Hepatocyte (in vitro differentiated cells): ENCODE results near the gene PPP2R5C.

ENCODE experiments used
- EZH2 ChIP-seq: fragments of 200-600 bp; sonication (generic); IDR thresholded peaks from 2 replicates; pipeline ENCODE4 v1.6.1; 2016; ENCODE audit warnings: antibody characterized with exemption, mild to moderate bottlenecking, borderline replicate concordance
- TF ChIP-seq, protein P1 (sequence below): fragments of 200-600 bp; sonication (generic); IDR thresholded peaks from 2 replicates; pipeline ENCODE4 v1.5.1; 2016; ENCODE audit warnings: antibody characterized with exemption, mild to moderate bottlenecking; ENCODE audit not compliant: poor library complexity

DNA sequence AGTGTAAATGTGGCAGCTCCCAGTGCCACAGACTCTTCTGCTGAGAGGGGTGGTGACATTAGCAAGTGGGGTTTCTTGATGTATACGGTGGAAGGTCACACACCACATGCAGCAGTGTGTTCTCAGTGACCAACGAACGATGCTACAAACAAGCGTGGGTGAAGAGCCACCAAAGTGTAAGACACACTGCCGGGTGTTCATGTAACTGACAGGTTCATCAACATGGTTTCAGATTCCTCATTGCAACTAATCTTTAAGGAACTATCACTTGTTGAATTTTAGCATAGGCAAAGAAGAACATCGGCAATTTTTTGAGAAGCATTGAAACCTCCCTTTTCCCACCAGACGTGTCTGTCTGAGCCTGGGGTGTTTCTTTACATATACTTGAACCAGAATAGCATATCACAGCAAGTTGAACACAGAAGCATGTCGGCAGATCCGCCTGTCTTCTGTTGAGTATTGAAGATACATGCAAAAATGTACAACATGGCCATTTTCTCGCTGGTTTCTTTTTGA is 58.8 kb downstream of the PPP2R5C start:
- no peak for TF ChIP-seq EZH2
- TF ChIP-seq, protein P1, sequence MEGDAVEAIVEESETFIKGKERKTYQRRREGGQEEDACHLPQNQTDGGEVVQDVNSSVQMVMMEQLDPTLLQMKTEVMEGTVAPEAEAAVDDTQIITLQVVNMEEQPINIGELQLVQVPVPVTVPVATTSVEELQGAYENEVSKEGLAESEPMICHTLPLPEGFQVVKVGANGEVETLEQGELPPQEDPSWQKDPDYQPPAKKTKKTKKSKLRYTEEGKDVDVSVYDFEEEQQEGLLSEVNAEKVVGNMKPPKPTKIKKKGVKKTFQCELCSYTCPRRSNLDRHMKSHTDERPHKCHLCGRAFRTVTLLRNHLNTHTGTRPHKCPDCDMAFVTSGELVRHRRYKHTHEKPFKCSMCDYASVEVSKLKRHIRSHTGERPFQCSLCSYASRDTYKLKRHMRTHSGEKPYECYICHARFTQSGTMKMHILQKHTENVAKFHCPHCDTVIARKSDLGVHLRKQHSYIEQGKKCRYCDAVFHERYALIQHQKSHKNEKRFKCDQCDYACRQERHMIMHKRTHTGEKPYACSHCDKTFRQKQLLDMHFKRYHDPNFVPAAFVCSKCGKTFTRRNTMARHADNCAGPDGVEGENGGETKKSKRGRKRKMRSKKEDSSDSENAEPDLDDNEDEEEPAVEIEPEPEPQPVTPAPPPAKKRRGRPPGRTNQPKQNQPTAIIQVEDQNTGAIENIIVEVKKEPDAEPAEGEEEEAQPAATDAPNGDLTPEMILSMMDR: no peak
